Transverse colon (tissue), 4 donors: ENCODE measurements around the gene ERC2. TPM values are rescaled to one million over a fixed set of nuclear protein-coding genes. Genes with fewer than 3 reads are reported as not detected.
"Not testable (repeated sequence)": the region's sequence is repeated elsewhere in the genome, so short reads cannot be mapped to it uniquely, and the experiment has no call there.

Experiments used
- DNase-seq: peaks from one replicate; pipeline ENCODE4 v3.0.0-alpha.2; 2019
- H3K27ac ChIP-seq, 4 donors: fragments of 200-600 bp; sonication (generic); 2 replicates each; pipeline ENCODE4 v1.5.1; 2016 to 2018; ENCODE audit warnings: inconsistent platforms in 4 of 4
- H3K27me3 ChIP-seq: fragments of 200-600 bp; sonication (generic); 2 replicates; pipeline ENCODE4 v1.5.1; 2017; ENCODE audit warnings: inconsistent platforms
- H3K36me3 ChIP-seq, 4 donors: fragments of 200-600 bp; sonication (generic); 2 replicates each; pipeline ENCODE4 v1.5.1; 2017 to 2019; ENCODE audit warnings: inconsistent platforms in 4 of 4
- H3K4me1 ChIP-seq, 4 donors: fragments of 200-600 bp; sonication (generic); 2 replicates each; pipeline ENCODE4 v1.5.1; 2017 to 2020; ENCODE audit warnings: inconsistent platforms in 4 of 4
- H3K4me3 ChIP-seq, 4 donors: fragments of 200-600 bp; sonication (generic); 1 replicate in 1 of 4; 2 replicates in 3 of 4; pipeline versions ENCODE4 v1.5.1 to v1.6.1; 2017 to 2019; ENCODE audit warnings: inconsistent platforms in 4 of 4
- H3K9me3 ChIP-seq, 2 donors: fragments of 200-600 bp; sonication (generic); 2 replicates each; pipeline ENCODE4 v1.5.1; 2017 to 2019; ENCODE audit warnings: inconsistent platforms in 2 of 2
- EP300 ChIP-seq: sonication (generic); formaldehyde crosslinking; IDR thresholded peaks from one replicate; pipeline ENCODE4 v1.6.1; 2017; ENCODE audit warnings: antibody characterized with exemption, low read depth
- POLR2A ChIP-seq: fragments of 450-650 bp; IDR thresholded peaks from one replicate; pipeline ENCODE4 v1.6.1; 2016; ENCODE audit warnings: antibody characterized with exemption, mild to moderate bottlenecking, moderate library complexity
- POLR2AphosphoS5 ChIP-seq, 3 donors: sonication (generic); formaldehyde crosslinking; IDR thresholded peaks; one replicate each; pipeline ENCODE4 v1.6.1; 2016; ENCODE audit warnings: antibody characterized with exemption in 3 of 3
- WGBS, 2 donors: methylation state at CpG; one replicate each; pipeline ENCODE4 v1.1.5; 2018; ENCODE audit warnings: low coverage in 1 of 2; 5-methylcytosine and 5-hydroxymethylcytosine counted together
- in situ Hi-C, 4 donors: fragments of 200-750 bp; cut with MboI; loops; one replicate each; pipeline versions ENCODE4 v1.15.0 to v1.15.1; 2017; ENCODE audit warnings: low sequenced_read_pairs in 3 of 4, low pct_ligation_motif_present in 1 of 4, low pct_unique_long_range_greater_than_20kb in 1 of 4
- intact Hi-C: fragments of 100-400 bp; cut with DNase I; formaldehyde crosslinking; loops from one replicate; pipeline ENCODE4 v1.15.1; 2023; ENCODE audit warnings: low total_unique reads
- total RNA-seq, 4 donors: library from RNA; depleted of rRNA; stranded (reverse); fragments of >200 nt; gene quantifications; one replicate each; pipeline ENCODE4 v1.1.0, GENCODE V29; 2016
- TF ChIP-seq, protein P1 (sequence below), 5 experiments: fragments of 200-600 bp in 3 of 5; fragments of 450-650 bp in 2 of 5; sonication (generic) in 3 of 5; IDR thresholded peaks; 1 replicate in 2 of 5; 2 replicates in 3 of 5; pipeline ENCODE4 v1.5.1; 2016 to 2017; ENCODE audit warnings: antibody characterized with exemption in 5 of 5, inconsistent platforms in 3 of 5, mild to moderate bottlenecking in 2 of 5, moderate library complexity in 1 of 5

The ERC2 gene
- total RNA-seq, 4 donors from 2014 or later, result 0.41 to 1.3 TPM; not detected in 2

DNA sequence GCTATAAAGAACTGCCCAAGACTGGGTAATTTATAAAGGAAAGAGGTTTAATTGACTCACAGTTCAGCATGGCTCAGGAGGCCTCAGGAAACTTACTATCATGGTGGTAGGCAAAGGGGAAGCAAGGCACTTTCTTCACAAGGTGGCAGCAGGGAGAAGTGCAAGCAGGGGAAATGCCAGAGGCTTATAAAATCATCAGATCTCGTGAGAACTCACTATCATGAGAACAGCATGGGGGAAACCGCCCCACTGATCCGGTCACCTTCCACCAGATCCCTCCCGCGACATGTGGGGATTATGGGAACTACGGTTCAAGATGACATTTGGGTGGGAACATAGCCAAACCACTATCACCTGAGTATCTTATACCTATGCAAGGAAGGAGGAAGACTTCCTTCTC lies 963.2 kb downstream of the ERC2 start:
- H3K27me3 ChIP-seq, H3K36me3 ChIP-seq, H3K4me1 ChIP-seq, intact Hi-C loops, H3K9me3 ChIP-seq, H3K27ac ChIP-seq, DNase-seq, H3K4me3 ChIP-seq, in situ Hi-C loops: not testable (repeated sequence)
- 0 to 47% methylated on average over 1 to 6 of the region's 6 CpGs for WGBS, 2 donors
- TF ChIP-seq, protein P1, sequence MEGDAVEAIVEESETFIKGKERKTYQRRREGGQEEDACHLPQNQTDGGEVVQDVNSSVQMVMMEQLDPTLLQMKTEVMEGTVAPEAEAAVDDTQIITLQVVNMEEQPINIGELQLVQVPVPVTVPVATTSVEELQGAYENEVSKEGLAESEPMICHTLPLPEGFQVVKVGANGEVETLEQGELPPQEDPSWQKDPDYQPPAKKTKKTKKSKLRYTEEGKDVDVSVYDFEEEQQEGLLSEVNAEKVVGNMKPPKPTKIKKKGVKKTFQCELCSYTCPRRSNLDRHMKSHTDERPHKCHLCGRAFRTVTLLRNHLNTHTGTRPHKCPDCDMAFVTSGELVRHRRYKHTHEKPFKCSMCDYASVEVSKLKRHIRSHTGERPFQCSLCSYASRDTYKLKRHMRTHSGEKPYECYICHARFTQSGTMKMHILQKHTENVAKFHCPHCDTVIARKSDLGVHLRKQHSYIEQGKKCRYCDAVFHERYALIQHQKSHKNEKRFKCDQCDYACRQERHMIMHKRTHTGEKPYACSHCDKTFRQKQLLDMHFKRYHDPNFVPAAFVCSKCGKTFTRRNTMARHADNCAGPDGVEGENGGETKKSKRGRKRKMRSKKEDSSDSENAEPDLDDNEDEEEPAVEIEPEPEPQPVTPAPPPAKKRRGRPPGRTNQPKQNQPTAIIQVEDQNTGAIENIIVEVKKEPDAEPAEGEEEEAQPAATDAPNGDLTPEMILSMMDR (IDR thresholded peaks at IDR 0.05), result peak in 4 of 5 experiments; percentile 31 to 42 (median 34)

DNA sequence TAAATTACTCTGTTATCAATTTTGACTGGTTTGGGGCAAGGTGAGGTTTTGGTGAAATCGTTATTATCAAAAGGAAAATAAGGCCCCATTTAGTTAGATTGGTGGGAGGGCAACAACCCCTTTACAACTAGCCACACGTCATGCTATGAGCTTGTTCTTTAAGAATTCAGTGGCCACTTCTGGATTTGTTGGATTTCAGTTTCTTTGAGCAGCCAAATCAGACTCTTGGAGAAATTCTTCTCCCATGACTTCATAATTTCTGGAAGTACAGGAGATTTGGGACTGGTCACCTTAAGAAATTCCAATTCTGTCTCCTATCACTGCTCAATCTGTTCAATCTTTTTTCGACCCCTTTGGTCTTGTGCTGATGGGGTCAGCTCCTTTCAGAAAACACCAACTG lies 966.4 kb downstream of the ERC2 start:
- no peaks in the 10 kb centered on the region for H3K4me1 ChIP-seq
- no peaks in the 10 kb centered on the region for H3K36me3 ChIP-seq
- H3K27ac ChIP-seq, result no peak overlapping the region
- no peak for TF ChIP-seq EP300
- TF ChIP-seq, protein P1 (IDR thresholded peaks at IDR 0.05), result no peak
- WGBS, 2 donors, result 70 to 82% methylated on average over 2 to 3 of the region's 3 CpGs
- in situ Hi-C loops, result no loop called here
- no peak for DNase-seq
- intact Hi-C loops, result no loop called here
- no peak overlapping the region for H3K4me3 ChIP-seq
- no peaks in the 10 kb centered on the region for H3K9me3 ChIP-seq
- H3K27me3 ChIP-seq, result no peaks in the 10 kb centered on the region

DNA sequence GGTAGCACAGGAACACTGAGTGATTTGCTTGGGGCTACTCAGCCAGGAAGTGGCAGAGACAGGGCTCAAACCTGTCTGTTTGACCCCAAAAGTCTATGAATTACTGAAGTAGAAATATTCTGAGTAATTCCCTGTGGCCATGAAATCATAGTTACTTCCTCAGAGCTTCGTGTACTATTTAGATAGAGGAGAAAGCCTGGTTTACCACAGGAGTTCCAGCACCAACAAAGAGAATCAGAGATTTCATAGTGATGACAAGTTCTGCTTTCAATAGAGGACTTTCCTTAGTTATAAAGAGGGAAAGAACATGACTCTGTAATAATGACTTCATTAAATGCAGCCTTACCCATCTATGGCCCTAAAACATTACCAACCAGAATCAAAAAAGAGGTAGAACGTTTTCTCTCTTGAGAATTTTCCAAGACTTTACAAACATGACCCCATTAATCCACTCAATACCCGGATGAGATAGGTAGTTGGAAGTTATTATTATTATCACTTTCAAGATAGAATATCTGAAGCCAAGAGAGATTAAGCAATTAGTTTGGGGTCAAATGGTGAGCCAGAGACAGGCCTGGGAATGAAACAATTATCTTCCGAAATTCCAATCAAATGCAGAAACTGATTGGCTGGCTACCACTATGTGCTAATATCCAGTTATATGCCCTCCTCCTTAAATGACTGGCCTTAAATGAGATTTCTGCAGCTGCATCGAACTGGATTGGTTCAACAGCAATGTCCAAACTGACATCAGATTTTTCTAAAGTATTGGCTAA lies 967.5 kb downstream of the ERC2 start:
- intact Hi-C loops, result no loop called here
- 74 to 78% methylated on average over 4 to 5 of the region's 5 CpGs for WGBS, 2 donors

DNA sequence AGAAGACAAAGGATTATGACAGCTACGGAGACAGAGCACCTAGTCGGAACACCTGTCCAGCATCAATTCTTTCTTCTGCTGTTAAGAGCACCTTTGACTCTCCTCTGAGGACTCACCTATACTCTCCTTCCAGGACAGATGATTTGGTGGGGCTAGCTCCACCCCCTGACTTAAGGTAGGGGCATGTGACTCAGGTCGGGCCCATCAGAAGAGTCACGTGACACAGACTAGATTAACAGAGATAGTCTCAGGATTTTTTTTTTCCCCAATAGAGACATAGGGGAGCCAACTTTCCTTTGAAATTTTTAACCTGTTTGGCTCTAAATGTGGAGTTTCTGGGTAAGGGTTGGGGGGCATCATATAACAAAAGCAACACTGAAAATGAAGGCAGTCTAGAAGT lies 969.7 kb downstream of the ERC2 start:
- 75 to 89% methylated on average over 3 to 4 of the region's 4 CpGs for WGBS, 2 donors
- no peak for DNase-seq
- Histone ChIP-seq H3K4me3 (no peak overlapping the region), H3K36me3 (no peaks in the 10 kb centered on the region), H3K27ac (no peak overlapping the region), H3K9me3 (no peaks in the 10 kb centered on the region), H3K4me1 (no peaks in the 10 kb centered on the region), H3K27me3 (no peaks in the 10 kb centered on the region)
- intact Hi-C loops, result no loop called here
- TF ChIP-seq POLR2AphosphoS5 (IDR thresholded peaks at IDR 0.05), result no peak
- TF ChIP-seq POLR2A, result no peak
- TF ChIP-seq, protein P1 (IDR thresholded peaks at IDR 0.05), result no peak
- no peak for TF ChIP-seq EP300
- in situ Hi-C loops, result loop anchor here (25.0 kb wide), 4 partner anchors 239 to 764 kb away; no protein-coding TSS in a partner anchor

More for the DNA sequence above, 967.5 kb downstream of the ERC2 start:
- Histone ChIP-seq H3K27ac (no peak overlapping the region), H3K4me3 (no peak overlapping the region), H3K9me3 (no peaks in the 10 kb centered on the region), H3K27me3 (no peaks in the 10 kb centered on the region), H3K36me3 (no peaks in the 10 kb centered on the region), H3K4me1 (no peaks in the 10 kb centered on the region)
- DNase-seq, result no peak
- in situ Hi-C loops, result no loop called here
- TF ChIP-seq POLR2A, result no peak
- no peak for TF ChIP-seq POLR2AphosphoS5 (IDR thresholded peaks at IDR 0.05)
- no peak for TF ChIP-seq EP300
- TF ChIP-seq, protein P1 (IDR thresholded peaks at IDR 0.05), result no peak
